ENCODE measurements around the gene ABT1.

DNA sequence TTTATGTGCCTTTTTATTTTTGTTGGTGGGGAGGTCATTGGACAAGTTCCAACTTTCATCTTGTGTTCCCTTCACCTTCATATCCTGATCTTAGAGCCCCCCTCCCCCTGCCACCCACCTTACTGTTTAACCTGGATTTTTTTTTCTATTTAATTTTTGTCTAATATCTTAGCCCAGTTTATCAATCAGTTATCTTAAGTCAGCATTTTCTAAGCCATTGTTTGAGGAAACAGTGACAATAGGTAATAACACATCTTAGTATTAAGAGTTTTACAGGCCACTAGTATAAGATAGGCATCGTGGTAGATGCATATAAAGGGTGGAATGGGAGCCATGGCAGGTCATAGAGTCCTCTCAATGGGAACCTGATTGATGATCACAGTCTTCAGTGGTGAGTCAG is 2.4 kb downstream of the ABT1 start:
- TF ChIP-seq, protein P1, sequence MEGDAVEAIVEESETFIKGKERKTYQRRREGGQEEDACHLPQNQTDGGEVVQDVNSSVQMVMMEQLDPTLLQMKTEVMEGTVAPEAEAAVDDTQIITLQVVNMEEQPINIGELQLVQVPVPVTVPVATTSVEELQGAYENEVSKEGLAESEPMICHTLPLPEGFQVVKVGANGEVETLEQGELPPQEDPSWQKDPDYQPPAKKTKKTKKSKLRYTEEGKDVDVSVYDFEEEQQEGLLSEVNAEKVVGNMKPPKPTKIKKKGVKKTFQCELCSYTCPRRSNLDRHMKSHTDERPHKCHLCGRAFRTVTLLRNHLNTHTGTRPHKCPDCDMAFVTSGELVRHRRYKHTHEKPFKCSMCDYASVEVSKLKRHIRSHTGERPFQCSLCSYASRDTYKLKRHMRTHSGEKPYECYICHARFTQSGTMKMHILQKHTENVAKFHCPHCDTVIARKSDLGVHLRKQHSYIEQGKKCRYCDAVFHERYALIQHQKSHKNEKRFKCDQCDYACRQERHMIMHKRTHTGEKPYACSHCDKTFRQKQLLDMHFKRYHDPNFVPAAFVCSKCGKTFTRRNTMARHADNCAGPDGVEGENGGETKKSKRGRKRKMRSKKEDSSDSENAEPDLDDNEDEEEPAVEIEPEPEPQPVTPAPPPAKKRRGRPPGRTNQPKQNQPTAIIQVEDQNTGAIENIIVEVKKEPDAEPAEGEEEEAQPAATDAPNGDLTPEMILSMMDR (IDR thresholded peaks at IDR 0.05; ENCODE audit: low read depth, low read length), result no peak
- TF ChIP-seq EZH2phosphoT487 (IDR thresholded peaks at IDR 0.05; ENCODE audit: low read depth), result no peak

Data from OCI-LY3 (cell line).